GM18861 (cell line): Measurements from ENCODE around the gene FAF2.
"Not testable (repeated sequence)": the region's sequence is repeated elsewhere in the genome, so short reads cannot be mapped to it uniquely, and the experiment has no call there.

Source experiments
- ATAC-seq: cut with Tn5 transposase; IDR thresholded peaks from one replicate; pipeline ENCODE4 v1.9.1; 2021; ENCODE audit not compliant: unreplicated experiment

Gene FAF2

GRCh38 chr5:176541338-176542134, 93.4 kb downstream of the FAF2 start:
- ATAC-seq = no peak

- no peak for ATAC-seq
Observed at GRCh38 chr5:176542135-176542595, 94.0 kb downstream of the FAF2 start.

GRCh38 chr5:176542596-176543427, 94.6 kb downstream of the FAF2 start:
- ATAC-seq = peak; percentile 35

- peak; percentile 59 for ATAC-seq
Observed at GRCh38 chr5:176543428-176544182, 95.4 kb downstream of the FAF2 start.

GRCh38 chr5:176545388-176545736, 97.2 kb downstream of the FAF2 start:
- no peak for ATAC-seq

GRCh38 chr5:176545737-176546509, 97.7 kb downstream of the FAF2 start:
- ATAC-seq = no peak

- no peak for ATAC-seq
Observed at GRCh38 chr5:176547802-176548201, 99.6 kb downstream of the FAF2 start.

- ATAC-seq = no peak
Observed at GRCh38 chr5:176548967-176549444, 100.8 kb downstream of the FAF2 start, which contains the start of gene CDHR2. Gene CDHR2, plus strand, starts transcription at chr5:176549342. Its CDS starts 16,011 bp downstream, at chr5:176565353.

- no peak for ATAC-seq
Observed at GRCh38 chr5:176549871-176550270, 101.7 kb downstream of the FAF2 start.

- ATAC-seq = no peak
Observed at GRCh38 chr5:176550275-176550831, 102.2 kb downstream of the FAF2 start.

GRCh38 chr5:176550937-176551336, 102.8 kb downstream of the FAF2 start:
- ATAC-seq = not testable (repeated sequence)

- no peak for ATAC-seq
Observed at GRCh38 chr5:176552332-176552869, 104.2 kb downstream of the FAF2 start.

GRCh38 chr5:176553260-176554085, 105.3 kb downstream of the FAF2 start:
- ATAC-seq = no peak

- no peak for ATAC-seq
Observed at GRCh38 chr5:176557846-176558245, 109.7 kb downstream of the FAF2 start.
